Left hindlimb (tissue), 1 donor: ENCODE results near the gene APH1A.
A peak's percentile ranks its signal among the peaks of the same experiment; 100 is the strongest.
"Not testable (repeated sequence)": the region's sequence is repeated elsewhere in the genome, so short reads cannot be mapped to it uniquely, and the experiment has no call there.

Experiments used
- DNase-seq: peaks from one replicate; pipeline ENCODE4 v3.0.0-alpha.2; 2018

APH1A gene

GRCh38 chr1:150267896-150268295, 920 bp downstream of the APH1A start:
- DNase-seq: no peak

DNA sequence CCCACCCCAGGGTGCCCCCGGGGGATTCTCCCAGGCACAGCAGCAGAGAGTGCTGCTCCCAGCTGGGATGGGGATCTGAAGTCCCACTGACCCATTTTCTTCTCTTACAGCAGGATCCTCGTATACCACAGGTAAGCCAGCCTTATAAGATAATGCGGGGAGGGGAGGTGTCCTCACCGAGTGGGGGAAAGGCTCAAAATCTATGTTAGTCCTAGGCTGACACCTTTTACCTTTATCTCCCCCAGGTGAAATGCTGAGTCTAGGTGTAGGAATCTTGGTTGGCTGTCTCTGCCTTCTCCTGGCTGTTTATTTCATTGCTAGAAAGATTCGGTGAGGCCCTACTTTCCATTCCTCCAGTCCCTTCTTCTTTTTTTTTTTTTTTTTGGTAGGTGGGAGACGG, 5.3 kb downstream of the APH1A start:
- no peak for DNase-seq

GRCh38 chr1:150262388-150263320, 6.2 kb downstream of the APH1A start:
- DNase-seq: no peak

DNA sequence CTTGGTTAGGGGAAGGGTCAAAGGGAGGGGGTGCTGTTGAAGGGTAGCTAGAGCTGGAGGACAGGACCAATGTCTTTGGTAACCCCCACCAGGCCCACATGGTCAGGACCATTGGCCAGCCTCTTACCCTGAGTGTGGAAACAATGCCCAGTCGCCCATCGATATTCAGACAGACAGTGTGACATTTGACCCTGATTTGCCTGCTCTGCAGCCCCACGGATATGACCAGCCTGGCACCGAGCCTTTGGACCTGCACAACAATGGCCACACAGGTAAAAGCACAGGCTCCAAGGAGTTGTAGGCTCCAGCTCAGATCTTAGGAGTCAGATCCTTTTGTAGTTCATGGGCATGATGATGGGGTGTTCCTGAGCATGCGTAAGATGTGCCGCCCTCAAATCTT, 7.4 kb downstream of the APH1A start:
- no peak for DNase-seq

GRCh38 chr1:150259758-150260669, 8.8 kb downstream of the APH1A start:
- DNase-seq: peak; percentile 76

GRCh38 chr1:150259217-150259616, 9.6 kb downstream of the APH1A start:
- no peak for DNase-seq

- no peak for DNase-seq
Measured at GRCh38 chr1:150257624-150258585, 10.9 kb downstream of the APH1A start, which contains the start of gene CA14. TSS of gene CA14 (plus strand) at chr1:150257774. CDS start at chr1:150258129, 355 bp downstream.

- no peak for DNase-seq
Measured at GRCh38 chr1:150256554-150257341, 12.1 kb downstream of the APH1A start.

DNA sequence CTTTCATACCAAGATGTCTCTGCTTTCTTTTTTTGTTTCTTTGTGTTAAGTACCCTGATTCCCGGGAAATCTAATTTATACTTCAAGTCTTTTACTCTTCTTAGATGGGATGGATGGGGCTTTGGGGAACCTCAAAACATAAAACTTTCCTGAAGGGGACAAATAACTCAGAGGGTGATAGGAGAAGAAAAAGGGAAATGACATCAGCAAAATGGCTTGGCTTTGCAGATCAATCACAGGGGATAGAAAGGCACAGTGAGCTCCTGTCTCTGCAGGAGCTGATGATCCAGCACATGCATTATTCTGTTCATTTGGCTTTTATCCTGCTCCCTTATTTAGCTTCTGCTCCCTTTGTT, 12.6 kb downstream of the APH1A start:
- DNase-seq: no peak

- no peak for DNase-seq
Measured at GRCh38 chr1:150249936-150250335, 18.9 kb downstream of the APH1A start.

DNA sequence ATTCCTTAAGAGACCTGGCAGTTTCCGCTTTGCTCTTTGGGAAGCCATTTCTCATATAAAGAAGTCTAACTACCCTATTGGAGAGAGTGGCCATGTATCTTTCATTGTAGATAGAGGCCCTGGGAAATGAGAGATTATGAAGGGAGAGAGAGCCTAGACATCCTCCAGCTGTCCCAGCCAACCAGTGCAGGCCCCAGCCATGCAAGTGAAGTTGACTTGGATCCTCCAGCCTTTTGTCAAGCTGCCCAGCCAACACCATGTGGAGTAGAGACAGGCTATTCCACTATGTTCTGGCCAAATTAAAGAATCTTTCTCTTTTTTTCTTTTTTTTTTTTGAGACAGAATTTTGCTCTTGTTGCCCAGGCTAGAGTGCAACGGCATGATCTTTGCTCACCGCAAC, 25.8 kb downstream of the APH1A start:
- no peak for DNase-seq

DNA sequence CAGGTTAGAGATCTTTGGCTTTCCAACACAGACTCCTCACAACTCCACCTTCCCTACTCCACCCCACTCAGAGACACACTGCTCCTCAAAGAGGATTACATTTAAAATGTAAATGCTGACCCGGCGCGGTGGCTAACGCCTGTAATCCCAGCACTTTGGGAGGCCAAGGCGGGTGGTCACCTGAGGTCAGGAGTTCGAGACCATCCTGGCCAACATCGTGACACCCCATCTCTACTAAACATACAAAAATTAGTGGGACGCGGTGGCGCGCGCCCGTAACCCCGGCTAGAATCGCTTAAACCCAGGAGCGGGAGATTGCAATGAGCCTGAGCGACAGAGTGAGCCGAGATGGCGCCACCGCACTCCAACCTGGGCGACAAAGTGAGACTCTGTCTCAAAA, 31.1 kb downstream of the APH1A start:
- DNase-seq: no peak

DNA sequence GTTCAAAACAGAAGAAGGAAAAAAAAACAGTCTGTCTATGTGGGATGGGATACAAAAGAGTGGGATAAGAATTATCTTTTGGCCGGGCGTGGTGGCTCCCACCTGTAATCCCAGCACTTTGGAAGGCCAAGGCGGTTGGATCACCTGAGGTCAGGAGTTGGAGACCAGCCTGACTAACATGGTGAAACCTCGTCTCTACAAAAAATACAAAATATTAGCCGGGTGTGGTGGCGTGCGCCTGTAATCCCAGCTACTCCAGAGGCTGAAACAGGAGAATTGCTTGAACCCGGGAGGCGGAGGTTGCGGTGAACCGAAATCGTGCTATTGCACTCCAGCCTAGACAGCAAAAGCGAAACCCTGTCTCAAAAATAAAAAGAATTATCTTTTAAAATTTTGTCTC, 31.6 kb downstream of the APH1A start:
- not testable (repeated sequence) for DNase-seq

DNA sequence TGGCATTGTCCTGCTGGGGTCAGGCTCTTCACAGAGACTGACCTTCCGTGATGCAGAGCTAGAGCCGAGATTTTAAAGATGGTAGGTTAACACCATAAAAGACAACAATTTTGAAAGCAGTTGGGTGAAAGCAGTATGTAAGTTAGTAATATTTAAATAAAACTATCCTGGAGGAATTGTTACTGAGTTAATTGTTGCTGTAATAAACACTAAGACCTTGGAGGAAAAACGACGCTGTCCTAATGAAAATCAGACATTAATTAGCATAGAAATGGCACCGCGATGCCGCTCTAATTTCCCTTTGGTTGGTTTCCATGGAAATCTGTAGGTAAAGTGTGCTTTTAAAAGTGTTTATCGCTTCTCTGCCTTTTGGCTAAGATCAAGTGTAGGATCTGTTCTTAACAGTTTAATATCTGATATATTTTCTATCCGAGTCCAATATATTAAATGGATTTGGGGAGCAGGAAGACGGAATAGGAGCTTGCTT, 32.2 kb downstream of the APH1A start:
- no peak for DNase-seq

DNA sequence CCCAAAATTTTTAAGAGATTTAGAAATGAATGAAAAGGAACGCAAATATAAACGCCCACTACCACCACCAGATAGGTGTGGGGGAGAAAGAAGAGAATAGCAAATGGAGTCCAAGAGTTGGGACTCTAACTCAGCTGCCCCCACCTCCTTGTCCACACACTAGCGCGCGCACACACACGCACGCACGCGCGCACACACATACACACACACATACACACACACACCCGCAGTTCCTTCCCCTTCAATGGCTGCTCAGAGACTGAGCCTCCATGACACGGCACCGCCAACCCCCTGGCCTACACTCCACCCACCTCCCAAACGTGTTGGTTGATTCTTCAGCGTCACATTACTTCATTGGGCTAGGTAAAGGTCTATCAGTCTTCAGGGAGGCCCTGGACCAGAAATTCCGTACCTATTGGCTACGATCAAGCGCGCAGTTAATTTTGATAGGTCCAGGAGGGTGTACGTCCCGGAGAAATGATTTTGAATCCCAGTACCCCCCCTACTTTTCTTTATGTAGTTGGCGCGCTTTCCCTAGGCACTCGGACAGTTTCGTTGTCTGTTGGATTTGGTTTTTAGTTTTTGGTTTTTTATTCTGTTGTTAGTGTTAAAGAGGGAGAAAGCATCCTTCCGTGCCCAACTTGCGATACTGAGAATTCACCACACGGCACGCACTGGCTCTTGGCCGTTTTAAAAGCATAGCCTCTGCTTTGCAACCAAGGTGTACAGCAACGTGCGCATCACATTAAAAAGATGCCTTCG, 32.8 kb downstream of the APH1A start, which contains the start of gene ANP32E:
ANP32E (minus strand) TSS at position 261 of the 762 bp plus-strand sequence. CDS start 326 bp downstream, outside the sequence.
- peak; percentile 99 for DNase-seq

DNA sequence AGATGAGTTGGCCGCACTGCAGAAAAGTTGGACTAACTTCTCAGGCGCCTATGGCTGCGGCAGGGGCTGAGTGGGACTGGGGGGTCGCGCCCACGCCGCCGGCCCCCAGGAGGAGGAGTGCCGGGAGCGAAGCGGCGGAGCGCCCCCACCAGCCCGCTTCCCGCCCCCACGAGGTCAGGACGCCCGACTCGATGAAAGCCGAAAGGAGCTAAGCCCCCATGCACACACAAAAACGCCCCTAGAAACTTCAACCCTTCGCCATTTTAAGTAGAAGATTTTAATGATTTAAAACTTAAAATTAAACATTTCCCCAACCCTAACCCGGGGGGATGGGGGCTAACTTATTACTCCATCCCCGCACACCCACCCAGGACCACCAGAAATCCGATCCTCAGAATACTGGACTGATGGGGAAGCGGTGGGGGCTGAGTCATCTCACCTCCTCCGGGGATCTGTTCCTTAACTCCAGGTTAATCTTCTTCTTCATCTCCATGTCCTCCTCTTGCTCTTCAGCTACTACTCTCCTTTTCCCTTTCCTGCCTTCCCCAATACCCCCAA, 33.4 kb downstream of the APH1A start:
- DNase-seq: peak; percentile 58

GRCh38 chr1:150234566-150235293, 34.1 kb downstream of the APH1A start:
- peak; percentile 86 for DNase-seq

DNA sequence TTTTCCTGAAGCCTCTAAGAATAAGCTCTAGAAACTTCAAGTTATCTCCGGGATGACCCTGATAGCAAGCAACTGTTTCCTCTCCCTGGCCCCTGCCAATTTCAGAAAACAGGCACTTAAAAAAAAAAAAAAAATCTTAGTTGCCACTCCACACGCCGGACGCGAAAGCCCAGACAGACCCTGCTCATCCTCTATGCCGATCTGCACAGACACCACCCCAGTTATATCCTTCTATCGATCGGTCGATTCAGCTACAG, 34.6 kb downstream of the APH1A start:
- no peak for DNase-seq
